ENCODE results near the gene ZNF649. TPM values are rescaled to one million over a fixed set of nuclear protein-coding genes. Genes with fewer than 3 reads are reported as not detected.

The ZNF649 gene
- total RNA-seq = 36.3 TPM

GRCh38 chr19:51904331-51905165, at the start of gene ZNF649:
ZNF649 (minus strand) TSS chr19:51905017; CDS start chr19:51900107, 4,910 bp downstream.

GRCh38 chr19:51926784-51927741, 22.2 kb upstream of the ZNF649 start, which contains the start of gene ZNF613:
ZNF613 (plus strand) TSS chr19:51927472; CDS start chr19:51936221, 8,749 bp downstream.

DNA sequence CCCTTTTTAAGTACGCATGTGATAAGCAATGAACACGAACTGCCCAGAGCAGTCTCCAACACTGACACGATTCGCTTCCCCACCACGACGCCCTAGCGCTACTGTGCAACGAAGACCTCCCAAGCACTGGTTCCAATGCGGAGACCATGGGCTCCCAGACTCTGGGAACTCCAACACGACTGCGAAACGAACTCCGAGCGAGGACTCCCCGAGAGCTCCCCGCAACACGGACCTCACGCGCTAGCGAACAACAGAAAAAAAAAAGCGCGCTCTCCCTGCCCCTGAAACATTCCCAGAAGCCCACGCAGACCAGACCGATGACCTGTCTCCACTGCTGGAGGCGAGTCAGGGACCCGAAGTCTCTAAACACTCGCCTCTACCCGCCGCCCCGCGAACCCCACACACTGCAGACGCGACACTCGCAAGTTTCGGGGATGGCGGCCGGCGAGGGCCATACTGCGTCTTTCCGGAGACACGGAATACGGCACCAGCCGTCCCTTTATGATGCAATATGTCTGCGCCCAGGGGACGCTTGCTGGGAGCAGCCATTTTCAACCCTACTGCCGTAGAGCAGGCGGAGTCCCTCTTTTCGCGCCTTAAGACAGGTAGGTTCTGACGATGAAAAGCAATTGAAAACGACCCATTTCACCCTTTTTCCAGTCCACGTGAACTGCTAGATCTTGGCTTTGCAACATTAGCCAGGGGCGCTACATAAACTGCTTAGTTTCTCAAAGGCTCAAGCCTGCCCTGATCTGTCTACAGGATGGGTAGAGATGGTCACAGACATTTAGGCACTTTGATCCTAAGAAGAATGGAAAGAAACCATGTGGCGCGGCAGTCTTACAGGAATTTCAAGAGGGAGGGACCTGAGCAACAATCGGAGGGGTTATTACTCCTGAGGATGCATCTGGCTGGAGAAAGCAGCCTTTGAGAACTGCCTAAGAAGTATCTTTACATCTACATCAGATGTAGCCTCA, 17.0 kb downstream of the ZNF649 start, which contains the start of gene ZNF577:
Gene ZNF577 (minus strand): TSS at position 430 of the 977 bp plus-strand sequence. CDS start 7,569 bp downstream, outside the sequence.

Other genes starting within 250 kb of the ZNF649 start
- 12.0 TPM for gene SPACA6, start 211.7 kb downstream of the ZNF649 start, total RNA-seq
- 0.33 TPM for gene HAS1, start 181.0 kb downstream of the ZNF649 start, total RNA-seq
- gene FPR1, start 153.1 kb downstream of the ZNF649 start, total RNA-seq = 1.5 TPM
- 0.27 TPM for gene FPR2, start 143.8 kb downstream of the ZNF649 start, total RNA-seq
- gene FPR3, start 109.9 kb downstream of the ZNF649 start, total RNA-seq = 0.66 TPM
- 45.6 TPM for gene ZNF577, start 17.1 kb downstream of the ZNF649 start, total RNA-seq
- 9.1 TPM for gene ZNF613, start 22.5 kb upstream of the ZNF649 start, total RNA-seq
- 20.3 TPM for gene ZNF350, start 81.8 kb upstream of the ZNF649 start, total RNA-seq
- gene ZNF615, start 103.2 kb upstream of the ZNF649 start, total RNA-seq = 41.6 TPM
- gene ZNF614, start 123.4 kb upstream of the ZNF649 start, total RNA-seq = 21.6 TPM
- gene ZNF432, start 143.8 kb upstream of the ZNF649 start, total RNA-seq = 30.2 TPM
- gene ZNF841, start 190.7 kb upstream of the ZNF649 start, total RNA-seq = 53.7 TPM
- gene ZNF616, start 234.9 kb upstream of the ZNF649 start, total RNA-seq = 29.7 TPM

All from camera-type eye (tissue), 1 donor.